Stimulated activated CD4-positive, alpha-beta T cell treated with anti-CD3 and anti-CD28 coated beads, Interleukin-4, amount 100 ng/mL, for 24 hours (primary cell): ENCODE measurements around the gene OR10AD1.
"Not testable (repeated sequence)": the region's sequence is repeated elsewhere in the genome, so short reads cannot be mapped to it uniquely, and the experiment has no call there.

Experiments used
- DNase-seq: peaks from one replicate; pipeline ENCODE4 v3.0.0-alpha.2; 2020

OR10AD1 gene

GRCh38 chr12:48203192-48203591 is at the start of gene OR10AD1:
OR10AD1 (minus strand) TSS chr12:48203292; CDS start chr12:48203292, 0 bp downstream.
- no peak for DNase-seq

GRCh38 chr12:48247181-48247966 is 44.3 kb upstream of the OR10AD1 start:
- no peak for DNase-seq

GRCh38 chr12:48237162-48237561 is 34.1 kb upstream of the OR10AD1 start:
- DNase-seq: no peak

- no peak for DNase-seq
Measured at GRCh38 chr12:48235796-48236333, 32.8 kb upstream of the OR10AD1 start.

GRCh38 chr12:48231169-48231958 is 28.3 kb upstream of the OR10AD1 start:
- DNase-seq: not testable (repeated sequence)

- DNase-seq: not testable (repeated sequence)
Measured at GRCh38 chr12:48224533-48224932, 21.4 kb upstream of the OR10AD1 start.

GRCh38 chr12:48221645-48222044 is 18.6 kb upstream of the OR10AD1 start:
- no peak for DNase-seq

- no peak for DNase-seq
Measured at GRCh38 chr12:48220701-48221100, 17.6 kb upstream of the OR10AD1 start.

GRCh38 chr12:48219631-48220030 is 16.5 kb upstream of the OR10AD1 start:
- DNase-seq: no peak

GRCh38 chr12:48216785-48217184 is 13.7 kb upstream of the OR10AD1 start:
- DNase-seq: no peak

GRCh38 chr12:48209495-48209894 is 6.4 kb upstream of the OR10AD1 start:
- not testable (repeated sequence) for DNase-seq

GRCh38 chr12:48202766-48203165 is 326 bp downstream of the OR10AD1 start:
- DNase-seq: no peak

GRCh38 chr12:48201516-48201915 is 1.6 kb downstream of the OR10AD1 start:
- DNase-seq: no peak

GRCh38 chr12:48201091-48201490 is 2.0 kb downstream of the OR10AD1 start:
- no peak for DNase-seq

GRCh38 chr12:48199774-48200221 is 3.3 kb downstream of the OR10AD1 start:
- no peak for DNase-seq

- DNase-seq: no peak
Measured at GRCh38 chr12:48198985-48199384, 4.1 kb downstream of the OR10AD1 start.

GRCh38 chr12:48198672-48198971 is 4.5 kb downstream of the OR10AD1 start:
- DNase-seq: peak; percentile 30

- peak; percentile 94 for DNase-seq
Measured at GRCh38 chr12:48197971-48198671, 5.0 kb downstream of the OR10AD1 start.

- DNase-seq: no peak
Measured at GRCh38 chr12:48197549-48197970, 5.5 kb downstream of the OR10AD1 start.

- DNase-seq: no peak
Measured at GRCh38 chr12:48194799-48195201, 8.3 kb downstream of the OR10AD1 start.

GRCh38 chr12:48193623-48194022 is 9.5 kb downstream of the OR10AD1 start:
- DNase-seq: no peak

- DNase-seq: no peak
Measured at GRCh38 chr12:48192861-48193260, 10.2 kb downstream of the OR10AD1 start.

GRCh38 chr12:48191096-48191495 is 12.0 kb downstream of the OR10AD1 start:
- DNase-seq: no peak
